Fibroblast of pulmonary artery (primary cell): ENCODE results near the gene RBM20.

Experiments used
- DNase-seq: peaks from one replicate; pipeline ENCODE4 v3.0.0-alpha.2; 2010; ENCODE audit warnings: low read depth
- H3K4me3 ChIP-seq: replicated peaks from 2 replicates; pipeline ENCODE4 v1.5.1; 2011; ENCODE audit warnings: low read depth, mild to moderate bottlenecking, control low read depth, low read length, moderate library complexity
- TF ChIP-seq, protein P1 (sequence below): IDR thresholded peaks from 2 replicates; pipeline ENCODE4 v1.5.1; 2011; ENCODE audit warnings: mild to moderate bottlenecking, control low read depth, low read length, inconsistent platforms; ENCODE audit errors: missing control alignments

The RBM20 gene

GRCh38 chr10:110880012-110880411, 235.9 kb downstream of the RBM20 start:
- DNase-seq: no peak
- no peak overlapping the region for H3K4me3 ChIP-seq
- TF ChIP-seq, protein P1, sequence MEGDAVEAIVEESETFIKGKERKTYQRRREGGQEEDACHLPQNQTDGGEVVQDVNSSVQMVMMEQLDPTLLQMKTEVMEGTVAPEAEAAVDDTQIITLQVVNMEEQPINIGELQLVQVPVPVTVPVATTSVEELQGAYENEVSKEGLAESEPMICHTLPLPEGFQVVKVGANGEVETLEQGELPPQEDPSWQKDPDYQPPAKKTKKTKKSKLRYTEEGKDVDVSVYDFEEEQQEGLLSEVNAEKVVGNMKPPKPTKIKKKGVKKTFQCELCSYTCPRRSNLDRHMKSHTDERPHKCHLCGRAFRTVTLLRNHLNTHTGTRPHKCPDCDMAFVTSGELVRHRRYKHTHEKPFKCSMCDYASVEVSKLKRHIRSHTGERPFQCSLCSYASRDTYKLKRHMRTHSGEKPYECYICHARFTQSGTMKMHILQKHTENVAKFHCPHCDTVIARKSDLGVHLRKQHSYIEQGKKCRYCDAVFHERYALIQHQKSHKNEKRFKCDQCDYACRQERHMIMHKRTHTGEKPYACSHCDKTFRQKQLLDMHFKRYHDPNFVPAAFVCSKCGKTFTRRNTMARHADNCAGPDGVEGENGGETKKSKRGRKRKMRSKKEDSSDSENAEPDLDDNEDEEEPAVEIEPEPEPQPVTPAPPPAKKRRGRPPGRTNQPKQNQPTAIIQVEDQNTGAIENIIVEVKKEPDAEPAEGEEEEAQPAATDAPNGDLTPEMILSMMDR: no peak

DNA sequence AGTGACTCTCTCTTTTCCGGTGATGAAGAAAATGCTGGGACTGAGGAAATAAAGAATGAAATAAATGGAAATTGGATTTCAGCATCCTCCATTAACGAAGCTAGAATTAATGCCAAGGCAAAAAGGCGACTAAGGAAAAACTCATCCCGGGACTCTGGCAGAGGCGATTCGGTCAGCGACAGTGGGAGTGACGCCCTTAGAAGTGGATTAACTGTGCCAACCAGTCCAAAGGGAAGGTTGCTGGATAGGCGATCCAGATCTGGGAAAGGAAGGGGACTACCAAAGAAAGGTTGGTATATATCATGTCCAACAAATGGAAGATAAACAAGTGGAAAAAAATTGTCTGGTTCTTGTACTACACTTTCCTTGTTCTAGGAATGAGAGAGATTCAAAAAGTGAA, 237.1 kb downstream of the RBM20 start:
- H3K4me3 ChIP-seq: no peak overlapping the region
- TF ChIP-seq, protein P1: no peak
- DNase-seq: no peak

GRCh38 chr10:110881905-110882304, 237.8 kb downstream of the RBM20 start:
- no peak overlapping the region for H3K4me3 ChIP-seq
- TF ChIP-seq, protein P1: no peak
- no peak for DNase-seq

- no peak overlapping the region for H3K4me3 ChIP-seq
- TF ChIP-seq, protein P1: no peak
- DNase-seq: no peak
Measured at GRCh38 chr10:110883924-110884323, 239.8 kb downstream of the RBM20 start.

- H3K4me3 ChIP-seq: no peak overlapping the region
- TF ChIP-seq, protein P1: no peak
- DNase-seq: no peak
Measured at GRCh38 chr10:110885932-110886674, 242.0 kb downstream of the RBM20 start.

GRCh38 chr10:110887560-110887959, 243.4 kb downstream of the RBM20 start:
- no peak overlapping the region for H3K4me3 ChIP-seq
- TF ChIP-seq, protein P1: no peak
- no peak for DNase-seq
